Mammary epithelial cell (primary cell): ENCODE results near the gene INTS11.

ENCODE experiments used
- CTCF ChIP-seq, 2 donors: IDR thresholded peaks in 1 of 2; conservative IDR thresholded peaks in 1 of 2; 2 replicates each; pipeline ENCODE4 v1.5.1; 2011 to 2012; ENCODE audit warnings: inconsistent platforms in 2 of 2, low read length in 2 of 2, mild to moderate bottlenecking in 2 of 2, control low read depth in 1 of 2, low read depth in 1 of 2; ENCODE audit not compliant: insufficient read depth in 1 of 2; ENCODE audit errors: extremely low read depth in 1 of 2
- EZH2 ChIP-seq: IDR thresholded peaks from 2 replicates; pipeline ENCODE4 v1.6.1; 2012; ENCODE audit warnings: low read length, inconsistent platforms, borderline replicate concordance

- TF ChIP-seq CTCF (conservative IDR thresholded peaks at IDR 0.05 in 1 of 2, IDR thresholded peaks at IDR 0.05 in 1 of 2; ENCODE audit: extremely low read depth in 1 of 2, insufficient read depth in 1 of 2, low read depth in 1 of 2, low read length in 2 of 2): no peak
- TF ChIP-seq EZH2: no peak
Measured at GRCh38 chr1:1357871-1358432, 33.5 kb upstream of the INTS11 start.
